ENCODE measurements around the gene SLX9.

- TF ChIP-seq POLR2AphosphoS5 (IDR thresholded peaks at IDR 0.05; ENCODE audit: borderline replicate concordance, low read depth, low read length) (no peak), EZH2 (IDR thresholded peaks at IDR 0.05) (no peak)
These were observed 55.0 kb downstream of the SLX9 start for GRCh38 chr21:44994695-44995342.

Data from SK-N-MC (cell line).